GM12878 (cell line): Measurements from ENCODE around the gene SSH2. TPM values are rescaled to one million over a fixed set of nuclear protein-coding genes. Genes with fewer than 3 reads are reported as not detected.

ENCODE experiments used
- ATAC-seq: fragments of 200-7000 bp; cut with Tn5 transposase; 3 replicates; pipeline ENCODE4 v1.9.1; 2020; ENCODE audit warnings: mild to moderate bottlenecking, moderate library complexity
- BruUV-seq: library from RNA; stranded (reverse); fragments of 400-500 nt; replicated peaks from 2 replicates; lab custom pipeline; 2021; lab: Mats Ljungman, UMichigan
- CTCF ChIA-PET: fragments of 300-600 bp; sonication (Branson Sonifier 250); formaldehyde crosslinking; extraction: SDS; loops from one replicate; lab custom pipeline; 2021; ENCODE audit warnings: inconsistent platforms; lab: Yijun Ruan, JAX
- POLR2A ChIA-PET: fragments of 350-600 bp; formaldehyde crosslinking; extraction: SDS; loops from one replicate; lab custom pipeline; 2021; ENCODE audit warnings: inconsistent platforms; lab: Charles Lee
- RAD21 ChIA-PET: fragments of 300-600 bp; sonication (Branson Sonifier 250); formaldehyde crosslinking; loops from one replicate; lab custom pipeline; 2023; ENCODE audit warnings: antibody characterized with exemption; ENCODE audit not compliant: unreplicated experiment; lab: Charles Lee
- SMC1A ChIA-PET: fragments of 300-600 bp; sonication (Branson Sonifier 250); formaldehyde crosslinking; loops from one replicate; lab custom pipeline; 2023; ENCODE audit not compliant: unreplicated experiment, uncharacterized antibody; lab: Charles Lee
- DNase-seq: peaks from one replicate; pipeline ENCODE4 v3.0.0-alpha.2; 2011; ENCODE audit warnings: low read depth, low spot score
- FAIRE-seq: peaks from 3 replicates; lab custom pipeline; 2011; peaks lifted over from hg19 to GRCh38; lab: Jason Lieb, UNC
- H2AFZ ChIP-seq: 2 replicates; pipeline ENCODE4 v1.6.0; 2011; ENCODE audit warnings: low read depth, low read length, control low read depth; ENCODE audit not compliant: control insufficient read depth
- H3K27ac ChIP-seq: 2 replicates; pipeline ENCODE4 v1.5.1; 2011; ENCODE audit warnings: control low read depth; ENCODE audit not compliant: control insufficient read depth, insufficient read depth
- H3K27me3 ChIP-seq, 2 experiments: replicated peaks in 1 of 2; 2 replicates each; pipeline versions ENCODE4 v1.6.0 to v1.6.1; 2011; ENCODE audit warnings: low read length in 1 of 2; ENCODE audit not compliant: control insufficient read depth in 2 of 2, insufficient read depth in 2 of 2
- H3K36me3 ChIP-seq, 2 experiments: 2 replicates each; pipeline ENCODE4 v1.5.1; 2011; ENCODE audit warnings: low read length in 1 of 2; ENCODE audit not compliant: control insufficient read depth in 2 of 2, insufficient read depth in 2 of 2
- H3K4me1 ChIP-seq: 2 replicates; pipeline ENCODE4 v1.6.1; 2011; ENCODE audit warnings: mild to moderate bottlenecking, low read length, moderate library complexity, mixed read lengths; ENCODE audit not compliant: control insufficient read depth, insufficient read depth
- H3K4me2 ChIP-seq: 2 replicates; pipeline ENCODE4 v1.6.0; 2011; ENCODE audit warnings: control low read depth; ENCODE audit not compliant: control insufficient read depth, insufficient read depth
- H3K4me3 ChIP-seq: fragments of 200-600 bp; sonication (generic); 2 replicates; pipeline ENCODE4 v1.5.1; 2016
- H3K79me2 ChIP-seq: 2 replicates; pipeline ENCODE4 v1.6.0; 2011; ENCODE audit warnings: low read length; ENCODE audit not compliant: control insufficient read depth, insufficient read depth
- H3K9ac ChIP-seq: 2 replicates; pipeline ENCODE4 v1.8.0; 2011; ENCODE audit warnings: low read length, control low read depth, mixed read lengths; ENCODE audit not compliant: control insufficient read depth, insufficient read depth
- H3K9me3 ChIP-seq: replicated peaks from 3 replicates; pipeline ENCODE4 v1.5.1; 2011; ENCODE audit warnings: mild to moderate bottlenecking, low read length; ENCODE audit not compliant: control insufficient read depth, insufficient read depth
- H4K20me1 ChIP-seq: 2 replicates; pipeline ENCODE4 v1.6.0; 2011; ENCODE audit not compliant: control insufficient read depth, insufficient read depth
- RBBP5 ChIP-seq: fragments of 200-600 bp; sonication (generic); conservative IDR thresholded peaks from 2 replicates; pipeline ENCODE4 v1.6.1; 2016
- SMAD1 ChIP-seq: fragments of 450-650 bp; IDR thresholded peaks from 2 replicates; pipeline ENCODE4 v1.6.1; 2018; ENCODE audit warnings: mild to moderate bottlenecking, low read depth; ENCODE audit not compliant: partially characterized antibody
- SUPT20H ChIP-seq: IDR thresholded peaks from 2 replicates; pipeline ENCODE4 v1.6.1; 2011; ENCODE audit warnings: low read depth, mild to moderate bottlenecking, low read length, moderate library complexity, borderline replicate concordance; ENCODE audit not compliant: control insufficient read depth
- SUZ12 ChIP-seq: fragments of 200-600 bp; sonication (generic); IDR thresholded peaks from one replicate; pipeline ENCODE4 v1.6.1; 2018; ENCODE audit warnings: antibody characterized with exemption, mild to moderate bottlenecking; ENCODE audit not compliant: unreplicated experiment
- TCF3 ChIP-seq: IDR thresholded peaks from 2 replicates; pipeline ENCODE4 v1.6.1; 2012; ENCODE audit warnings: low read depth, mild to moderate bottlenecking, low read length, borderline replicate concordance; ENCODE audit not compliant: insufficient read depth
- TCF7 ChIP-seq: IDR thresholded peaks from 2 replicates; pipeline ENCODE4 v1.6.1; 2014; ENCODE audit warnings: antibody characterized with exemption, borderline replicate concordance
- WRNIP1 ChIP-seq: IDR thresholded peaks from 2 replicates; pipeline ENCODE4 v1.6.1; 2011; ENCODE audit warnings: low read depth, low read length, improper control_type of control experiment, borderline replicate concordance
- WGBS: methylation state at CpG from one replicate; pipeline ENCODE4 v1.1.6; 2016; ENCODE audit warnings: low lambda C conversion rate; ENCODE audit not compliant: insufficient replicate concordance, insufficient coverage; ENCODE audit errors: missing lambda C conversion rate; 5-methylcytosine and 5-hydroxymethylcytosine counted together
- in situ Hi-C: fragments of 300-500 bp; cut with MboI; formaldehyde crosslinking; loops from 9 replicates; pipeline ENCODE4 v1.14.3; 2018; ENCODE audit warnings: mixed read lengths
- intact Hi-C: fragments of 100-400 bp; cut with micrococcal nuclease; formaldehyde crosslinking; loops from one replicate; pipeline ENCODE4 v1.14.2; 2022; ENCODE audit not compliant: unreplicated experiment
- polyA plus RNA-seq, 11 experiments: library from polyadenylated mRNA; depleted of rRNA in 4 of 11; unstranded in 6 of 11; stranded (reverse) in 5 of 11; fragments of >200 nt; fragmentation: Nextera tagmentation in 4 of 11; fragmentation: Illumina TruSeq in 1 of 11; extraction: Ambion mirVana in 4 of 11; extraction: Trizol in 1 of 11; gene quantifications; 1 replicate in 1 of 11; 2 replicates in 10 of 11; pipeline versions ENCODE4 v1.2.1 to v1.2.3, GENCODE V29; 2011 to 2016; ENCODE audit warnings: inconsistent platforms in 2 of 11, missing spikeins in 2 of 11, low read depth in 1 of 11
- total RNA-seq, 4 experiments: library from RNA; depleted of rRNA in 3 of 4; stranded (reverse); fragments of >200 nt in 3 of 4; fragmentation: Illumina TruSeq in 1 of 4; extraction: Trizol in 1 of 4; gene quantifications; 2 replicates each; pipeline versions ENCODE4 v1.2.1 to v1.2.3, GENCODE V29; 2013 to 2021

The SSH2 gene
- total and polyA plus RNA-seq, 10 of the 15 experiments (the other 5 are each of a cell fraction or from before 2014, with no cell fraction given), result 9.3 to 65.9 (median 34.0) TPM

DNA sequence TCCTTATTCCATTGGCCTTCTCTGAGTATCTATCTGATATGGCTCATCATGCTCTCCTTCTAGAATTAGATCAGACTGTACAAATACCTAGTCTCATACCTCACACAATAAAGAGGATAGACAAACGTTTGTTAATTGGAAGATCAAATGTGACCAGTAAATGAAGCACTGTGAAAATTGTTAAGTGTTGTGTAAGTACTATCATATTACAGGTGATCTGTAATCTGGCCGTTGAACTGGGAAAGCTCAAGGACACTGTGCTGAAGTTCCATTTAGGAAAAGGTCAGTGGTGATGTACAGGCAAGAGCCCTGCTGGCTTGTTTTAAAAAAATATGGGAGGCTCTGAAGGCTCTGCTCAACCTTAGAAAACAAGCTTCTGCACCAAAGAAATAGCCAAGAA is 268.8 kb downstream of the SSH2 start:
- intact Hi-C loops, result no loop called here
- TF ChIP-seq SUPT20H (no peak), RBBP5 (no peak), TCF7 (no peak), TCF3 (no peak)
- Histone ChIP-seq H3K4me3 (no peak overlapping the region), H3K36me3 (peaks cover 3 to 25% of the 10 kb centered on the region in 2 experiments; a peak in 3 of 4 replicates), H3K9ac (no peak overlapping the region), H4K20me1 (no peaks in the 10 kb centered on the region), H3K4me1 (peaks cover 8% of the 10 kb centered on the region), H3K27me3 (no peaks in the 10 kb centered on the region), H2AFZ (no peak overlapping the region), H3K4me2 (no peak overlapping the region), H3K9me3 (no peaks in the 10 kb centered on the region), H3K79me2 (no peaks in the 10 kb centered on the region), H3K27ac (no peak overlapping the region)
- 97% methylated on average over 2 of the region's 2 CpGs for WGBS
- BruUV-seq, result no TSS peak
- in situ Hi-C loops, result no loop called here
- RAD21 ChIA-PET, result no interaction called here
- CTCF ChIA-PET, result interaction anchor here (0.6 kb wide), 1 partner anchor 71 kb away, joined by 3 read pairs; no protein-coding TSS in a partner anchor
- SMC1A ChIA-PET, result no interaction called here
- DNase-seq (no peak), FAIRE-seq (no peak), ATAC-seq (no peak)
- POLR2A ChIA-PET, result no interaction called here

DNA sequence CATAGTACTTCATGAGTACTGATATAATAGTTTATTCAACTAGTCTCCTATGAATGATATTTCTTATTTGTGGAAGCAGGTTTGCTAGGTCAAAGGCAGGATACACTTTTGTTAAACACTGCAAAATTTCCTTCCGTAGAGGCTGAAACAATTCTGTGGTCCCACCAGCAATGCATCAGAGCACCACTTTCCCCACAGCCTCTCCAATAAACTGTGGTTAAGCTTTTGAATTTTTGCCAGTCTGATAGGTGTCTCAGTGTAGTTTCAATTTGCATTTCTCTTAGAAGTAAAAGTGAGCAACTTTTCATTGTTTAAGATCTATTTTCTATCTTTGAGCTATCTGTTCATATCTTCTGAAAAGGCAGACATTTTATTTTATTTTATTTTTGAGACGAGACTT is 270.9 kb downstream of the SSH2 start:
- TF ChIP-seq SMAD1, result no peak
- no peak for TF ChIP-seq SUZ12
- TF ChIP-seq WRNIP1, result no peak
- Histone ChIP-seq H3K4me2 (no peak overlapping the region), H3K27ac (no peak overlapping the region), H3K4me3 (no peak overlapping the region), H2AFZ (no peak overlapping the region), H3K36me3 (peaks cover 1 to 18% of the 10 kb centered on the region in 2 experiments; a peak in 3 of 4 replicates), H3K4me1 (no peaks in the 10 kb centered on the region), H4K20me1 (no peaks in the 10 kb centered on the region), H3K9ac (no peak overlapping the region), H3K79me2 (no peaks in the 10 kb centered on the region), H3K9me3 (no peaks in the 10 kb centered on the region), H3K27me3 (no peaks in the 10 kb centered on the region)
- SMC1A ChIA-PET, result interaction anchor here (0.7 to 2.4 kb wide), 2 partner anchors 120 to 272 kb away, joined by 3 to 8 read pairs; no protein-coding TSS in a partner anchor
- no peak for DNase-seq
- in situ Hi-C loops, result no loop called here
- BruUV-seq, result no TSS peak
- WGBS, result 63% methylated on average over 2 of the region's 2 CpGs
- POLR2A ChIA-PET, result interaction anchor here (1.0 to 1.2 kb wide), 2 partner anchors 15 to 20 kb away, joined by 3 read pairs; no protein-coding TSS in a partner anchor
- no peak for ATAC-seq
- RAD21 ChIA-PET, result interaction anchor here (1.6 kb wide), 1 partner anchor 120 kb away, joined by 4 read pairs; no protein-coding TSS in a partner anchor
- CTCF ChIA-PET, result no interaction called here
- no peak for FAIRE-seq
- intact Hi-C loops, result no loop called here
